GM12878 (cell line): ENCODE measurements around the gene CSN1S1. TPM values are rescaled to one million over a fixed set of nuclear protein-coding genes. Genes with fewer than 3 reads are reported as not detected.

Source experiments
- ATAC-seq: fragments of 200-7000 bp; cut with Tn5 transposase; 3 replicates; pipeline ENCODE4 v1.9.1; 2020; ENCODE audit warnings: mild to moderate bottlenecking, moderate library complexity
- BruUV-seq: library from RNA; stranded (reverse); fragments of 400-500 nt; replicated peaks from 2 replicates; lab custom pipeline; 2021; lab: Mats Ljungman, UMichigan
- CTCF ChIA-PET: fragments of 300-600 bp; sonication (Branson Sonifier 250); formaldehyde crosslinking; extraction: SDS; loops from one replicate; lab custom pipeline; 2021; ENCODE audit warnings: inconsistent platforms; lab: Yijun Ruan, JAX
- POLR2A ChIA-PET: fragments of 350-600 bp; formaldehyde crosslinking; extraction: SDS; loops from one replicate; lab custom pipeline; 2021; ENCODE audit warnings: inconsistent platforms; lab: Charles Lee
- RAD21 ChIA-PET: fragments of 300-600 bp; sonication (Branson Sonifier 250); formaldehyde crosslinking; loops from one replicate; lab custom pipeline; 2023; ENCODE audit warnings: antibody characterized with exemption; ENCODE audit not compliant: unreplicated experiment; lab: Charles Lee
- SMC1A ChIA-PET: fragments of 300-600 bp; sonication (Branson Sonifier 250); formaldehyde crosslinking; loops from one replicate; lab custom pipeline; 2023; ENCODE audit not compliant: unreplicated experiment, uncharacterized antibody; lab: Charles Lee
- DNase-seq: peaks from one replicate; pipeline ENCODE4 v3.0.0-alpha.2; 2011; ENCODE audit warnings: low read depth, low spot score
- FAIRE-seq: peaks from 3 replicates; lab custom pipeline; 2011; peaks lifted over from hg19 to GRCh38; lab: Jason Lieb, UNC
- H2AFZ ChIP-seq: 2 replicates; pipeline ENCODE4 v1.6.0; 2011; ENCODE audit warnings: low read depth, low read length, control low read depth; ENCODE audit not compliant: control insufficient read depth
- H3K27ac ChIP-seq: 2 replicates; pipeline ENCODE4 v1.5.1; 2011; ENCODE audit warnings: control low read depth; ENCODE audit not compliant: control insufficient read depth, insufficient read depth
- H3K27me3 ChIP-seq, 2 experiments: replicated peaks in 1 of 2; 2 replicates each; pipeline versions ENCODE4 v1.6.0 to v1.6.1; 2011; ENCODE audit warnings: low read length in 1 of 2; ENCODE audit not compliant: control insufficient read depth in 2 of 2, insufficient read depth in 2 of 2
- H3K36me3 ChIP-seq, 2 experiments: 2 replicates each; pipeline ENCODE4 v1.5.1; 2011; ENCODE audit warnings: low read length in 1 of 2; ENCODE audit not compliant: control insufficient read depth in 2 of 2, insufficient read depth in 2 of 2
- H3K4me1 ChIP-seq: 2 replicates; pipeline ENCODE4 v1.6.1; 2011; ENCODE audit warnings: mild to moderate bottlenecking, low read length, moderate library complexity, mixed read lengths; ENCODE audit not compliant: control insufficient read depth, insufficient read depth
- H3K4me2 ChIP-seq: 2 replicates; pipeline ENCODE4 v1.6.0; 2011; ENCODE audit warnings: control low read depth; ENCODE audit not compliant: control insufficient read depth, insufficient read depth
- H3K4me3 ChIP-seq: fragments of 200-600 bp; sonication (generic); 2 replicates; pipeline ENCODE4 v1.5.1; 2016
- H3K79me2 ChIP-seq: 2 replicates; pipeline ENCODE4 v1.6.0; 2011; ENCODE audit warnings: low read length; ENCODE audit not compliant: control insufficient read depth, insufficient read depth
- H3K9ac ChIP-seq: 2 replicates; pipeline ENCODE4 v1.8.0; 2011; ENCODE audit warnings: low read length, control low read depth, mixed read lengths; ENCODE audit not compliant: control insufficient read depth, insufficient read depth
- H3K9me3 ChIP-seq: replicated peaks from 3 replicates; pipeline ENCODE4 v1.5.1; 2011; ENCODE audit warnings: mild to moderate bottlenecking, low read length; ENCODE audit not compliant: control insufficient read depth, insufficient read depth
- H4K20me1 ChIP-seq: 2 replicates; pipeline ENCODE4 v1.6.0; 2011; ENCODE audit not compliant: control insufficient read depth, insufficient read depth
- DPF2 ChIP-seq: fragments of 450-650 bp; IDR thresholded peaks from 2 replicates; pipeline ENCODE4 v1.6.1; 2017; ENCODE audit warnings: mild to moderate bottlenecking
- MEF2A ChIP-seq: IDR thresholded peaks from 2 replicates; pipeline ENCODE4 v1.6.1; 2011; ENCODE audit warnings: low read depth, mild to moderate bottlenecking, low read length, moderate library complexity; ENCODE audit not compliant: insufficient read depth
- POLR2AphosphoS2 ChIP-seq: IDR thresholded peaks from 2 replicates; pipeline ENCODE4 v1.6.1; 2011; ENCODE audit warnings: low read depth, mild to moderate bottlenecking, low read length, improper control_type of control experiment, moderate library complexity
- ZNF207 ChIP-seq: fragments of 450-650 bp; IDR thresholded peaks from 2 replicates; pipeline ENCODE4 v1.6.1; 2014; ENCODE audit warnings: antibody characterized with exemption, mild to moderate bottlenecking, borderline replicate concordance
- WGBS: methylation state at CpG from one replicate; pipeline ENCODE4 v1.1.6; 2016; ENCODE audit warnings: low lambda C conversion rate; ENCODE audit not compliant: insufficient replicate concordance, insufficient coverage; ENCODE audit errors: missing lambda C conversion rate; 5-methylcytosine and 5-hydroxymethylcytosine counted together
- in situ Hi-C: fragments of 300-500 bp; cut with MboI; formaldehyde crosslinking; loops from 9 replicates; pipeline ENCODE4 v1.14.3; 2018; ENCODE audit warnings: mixed read lengths
- intact Hi-C: fragments of 100-400 bp; cut with micrococcal nuclease; formaldehyde crosslinking; loops from one replicate; pipeline ENCODE4 v1.14.2; 2022; ENCODE audit not compliant: unreplicated experiment
- polyA plus RNA-seq, 11 experiments: library from polyadenylated mRNA; depleted of rRNA in 4 of 11; unstranded in 6 of 11; stranded (reverse) in 5 of 11; fragments of >200 nt; fragmentation: Nextera tagmentation in 4 of 11; fragmentation: Illumina TruSeq in 1 of 11; extraction: Ambion mirVana in 4 of 11; extraction: Trizol in 1 of 11; gene quantifications; 1 replicate in 1 of 11; 2 replicates in 10 of 11; pipeline versions ENCODE4 v1.2.1 to v1.2.3, GENCODE V29; 2011 to 2016; ENCODE audit warnings: inconsistent platforms in 2 of 11, missing spikeins in 2 of 11, low read depth in 1 of 11
- total RNA-seq, 4 experiments: library from RNA; depleted of rRNA in 3 of 4; stranded (reverse); fragments of >200 nt in 3 of 4; fragmentation: Illumina TruSeq in 1 of 4; extraction: Trizol in 1 of 4; gene quantifications; 2 replicates each; pipeline versions ENCODE4 v1.2.1 to v1.2.3, GENCODE V29; 2013 to 2021
- TF ChIP-seq, protein P1 (sequence below): fragments of 450-650 bp; IDR thresholded peaks from 2 replicates; pipeline ENCODE4 v1.6.1; 2016; ENCODE audit warnings: mild to moderate bottlenecking
- TF ChIP-seq, protein P2 (sequence below): IDR thresholded peaks from 2 replicates; pipeline ENCODE4 v1.6.1; 2012; ENCODE audit warnings: low read depth, low read length, improper control_type of control experiment
- TF ChIP-seq, protein P3 (sequence below): fragments of 150-350 bp; IDR thresholded peaks from 2 replicates; pipeline ENCODE4 v1.6.1; 2014; ENCODE audit warnings: mild to moderate bottlenecking, low read depth, low read length
- TF ChIP-seq, protein P4 (sequence below): IDR thresholded peaks from 2 replicates; pipeline ENCODE4 v1.6.1; 2011; ENCODE audit warnings: low read depth, low read length, improper control_type of control experiment, borderline replicate concordance
- TF ChIP-seq, protein P5 (sequence below): IDR thresholded peaks from 2 replicates; pipeline ENCODE4 v1.6.1; 2012; ENCODE audit warnings: improper control_type of control experiment, low read depth, low read length; ENCODE audit not compliant: insufficient replicate concordance

CSN1S1 gene
- total and polyA plus RNA-seq, 10 of the 15 experiments (the other 5 are each of a cell fraction or from before 2014, with no cell fraction given): not detected

DNA sequence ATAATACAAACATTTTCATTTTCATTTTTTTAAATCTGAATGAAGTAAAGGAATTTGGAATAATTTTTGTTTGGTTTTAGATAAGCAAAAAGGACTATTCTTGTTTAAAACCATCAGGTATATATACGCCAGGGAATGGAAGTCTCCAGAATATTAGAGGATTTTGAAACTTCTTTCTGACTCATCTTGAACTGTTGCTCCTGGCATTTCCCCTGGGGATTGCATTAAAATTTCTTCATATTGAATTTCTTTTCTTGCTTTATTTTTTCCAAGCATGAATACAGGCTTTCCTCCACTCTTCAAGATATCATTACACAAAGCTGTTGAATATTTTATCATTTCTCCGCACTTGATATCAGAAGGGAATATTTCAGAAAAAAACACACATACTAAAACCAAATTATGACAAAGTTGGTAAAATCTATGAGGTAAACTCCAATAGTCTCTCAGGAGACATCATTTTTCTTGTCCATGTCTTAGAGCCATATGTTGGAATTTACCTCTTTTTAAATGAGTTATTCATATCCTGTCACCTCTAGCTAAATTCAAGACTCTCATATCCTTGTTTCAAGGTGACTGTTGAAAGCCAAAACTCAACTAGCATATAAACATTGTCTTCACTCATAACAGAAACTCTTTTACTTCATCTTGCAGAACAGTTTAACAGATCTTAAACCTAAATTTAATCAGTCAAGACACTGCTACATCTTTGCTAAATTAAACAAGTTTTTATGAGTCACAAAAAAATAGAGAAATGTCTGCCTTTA, 20.7 kb upstream of the CSN1S1 start:
- H3K4me2 ChIP-seq: 0 out of 2 replicates have a peak overlapping the region, but pooled peaks have one; percentile 12
- BruUV-seq: no TSS peak
- H3K9me3 ChIP-seq: no peaks in the 10 kb centered on the region
- ChIA-PET SMC1A (interaction anchor here (0.6 kb wide), 1 partner anchor 37 kb away, joined by 3 read pairs; no protein-coding TSS in a partner anchor), POLR2A (no interaction called here), RAD21 (no interaction called here), CTCF (no interaction called here)
- H4K20me1 ChIP-seq: no peaks in the 10 kb centered on the region
- no peak overlapping the region for H3K4me3 ChIP-seq
- WGBS: 18% methylated on average over 2 of the region's 2 CpGs
- peaks cover 7% of the 10 kb centered on the region; the same call in 1 of the 2 replicates for H3K4me1 ChIP-seq
- peak; percentile 17 for DNase-seq
- in situ Hi-C loops: no loop called here
- no peak overlapping the region for H3K9ac ChIP-seq
- H3K27ac ChIP-seq: no peak overlapping the region
- intact Hi-C loops: no loop called here
- H2AFZ ChIP-seq: no peak overlapping the region
- H3K36me3 ChIP-seq: no peaks in the 10 kb centered on the region
- no peaks in the 10 kb centered on the region for H3K79me2 ChIP-seq
- peak; percentile 93 for ATAC-seq
- peak; percentile 23 for FAIRE-seq
- no peaks in the 10 kb centered on the region; a peak in 1 of 4 replicates for H3K27me3 ChIP-seq
- TF ChIP-seq ZNF207: no peak
- TF ChIP-seq POLR2AphosphoS2: no peak
- TF ChIP-seq, protein P1, sequence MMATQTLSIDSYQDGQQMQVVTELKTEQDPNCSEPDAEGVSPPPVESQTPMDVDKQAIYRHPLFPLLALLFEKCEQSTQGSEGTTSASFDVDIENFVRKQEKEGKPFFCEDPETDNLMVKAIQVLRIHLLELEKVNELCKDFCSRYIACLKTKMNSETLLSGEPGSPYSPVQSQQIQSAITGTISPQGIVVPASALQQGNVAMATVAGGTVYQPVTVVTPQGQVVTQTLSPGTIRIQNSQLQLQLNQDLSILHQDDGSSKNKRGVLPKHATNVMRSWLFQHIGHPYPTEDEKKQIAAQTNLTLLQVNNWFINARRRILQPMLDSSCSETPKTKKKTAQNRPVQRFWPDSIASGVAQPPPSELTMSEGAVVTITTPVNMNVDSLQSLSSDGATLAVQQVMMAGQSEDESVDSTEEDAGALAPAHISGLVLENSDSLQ: no peak
- TF ChIP-seq, protein P2, sequence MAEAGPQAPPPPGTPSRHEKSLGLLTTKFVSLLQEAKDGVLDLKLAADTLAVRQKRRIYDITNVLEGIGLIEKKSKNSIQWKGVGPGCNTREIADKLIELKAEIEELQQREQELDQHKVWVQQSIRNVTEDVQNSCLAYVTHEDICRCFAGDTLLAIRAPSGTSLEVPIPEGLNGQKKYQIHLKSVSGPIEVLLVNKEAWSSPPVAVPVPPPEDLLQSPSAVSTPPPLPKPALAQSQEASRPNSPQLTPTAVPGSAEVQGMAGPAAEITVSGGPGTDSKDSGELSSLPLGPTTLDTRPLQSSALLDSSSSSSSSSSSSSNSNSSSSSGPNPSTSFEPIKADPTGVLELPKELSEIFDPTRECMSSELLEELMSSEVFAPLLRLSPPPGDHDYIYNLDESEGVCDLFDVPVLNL: no peak
- TF ChIP-seq MEF2A: 0 out of 2 replicates have a peak, but pooled peaks have one; percentile 20
- TF ChIP-seq, protein P3, sequence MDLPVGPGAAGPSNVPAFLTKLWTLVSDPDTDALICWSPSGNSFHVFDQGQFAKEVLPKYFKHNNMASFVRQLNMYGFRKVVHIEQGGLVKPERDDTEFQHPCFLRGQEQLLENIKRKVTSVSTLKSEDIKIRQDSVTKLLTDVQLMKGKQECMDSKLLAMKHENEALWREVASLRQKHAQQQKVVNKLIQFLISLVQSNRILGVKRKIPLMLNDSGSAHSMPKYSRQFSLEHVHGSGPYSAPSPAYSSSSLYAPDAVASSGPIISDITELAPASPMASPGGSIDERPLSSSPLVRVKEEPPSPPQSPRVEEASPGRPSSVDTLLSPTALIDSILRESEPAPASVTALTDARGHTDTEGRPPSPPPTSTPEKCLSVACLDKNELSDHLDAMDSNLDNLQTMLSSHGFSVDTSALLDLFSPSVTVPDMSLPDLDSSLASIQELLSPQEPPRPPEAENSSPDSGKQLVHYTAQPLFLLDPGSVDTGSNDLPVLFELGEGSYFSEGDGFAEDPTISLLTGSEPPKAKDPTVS: no peak
- TF ChIP-seq, protein P4, sequence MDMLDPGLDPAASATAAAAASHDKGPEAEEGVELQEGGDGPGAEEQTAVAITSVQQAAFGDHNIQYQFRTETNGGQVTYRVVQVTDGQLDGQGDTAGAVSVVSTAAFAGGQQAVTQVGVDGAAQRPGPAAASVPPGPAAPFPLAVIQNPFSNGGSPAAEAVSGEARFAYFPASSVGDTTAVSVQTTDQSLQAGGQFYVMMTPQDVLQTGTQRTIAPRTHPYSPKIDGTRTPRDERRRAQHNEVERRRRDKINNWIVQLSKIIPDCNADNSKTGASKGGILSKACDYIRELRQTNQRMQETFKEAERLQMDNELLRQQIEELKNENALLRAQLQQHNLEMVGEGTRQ: no peak
- TF ChIP-seq, protein P5, sequence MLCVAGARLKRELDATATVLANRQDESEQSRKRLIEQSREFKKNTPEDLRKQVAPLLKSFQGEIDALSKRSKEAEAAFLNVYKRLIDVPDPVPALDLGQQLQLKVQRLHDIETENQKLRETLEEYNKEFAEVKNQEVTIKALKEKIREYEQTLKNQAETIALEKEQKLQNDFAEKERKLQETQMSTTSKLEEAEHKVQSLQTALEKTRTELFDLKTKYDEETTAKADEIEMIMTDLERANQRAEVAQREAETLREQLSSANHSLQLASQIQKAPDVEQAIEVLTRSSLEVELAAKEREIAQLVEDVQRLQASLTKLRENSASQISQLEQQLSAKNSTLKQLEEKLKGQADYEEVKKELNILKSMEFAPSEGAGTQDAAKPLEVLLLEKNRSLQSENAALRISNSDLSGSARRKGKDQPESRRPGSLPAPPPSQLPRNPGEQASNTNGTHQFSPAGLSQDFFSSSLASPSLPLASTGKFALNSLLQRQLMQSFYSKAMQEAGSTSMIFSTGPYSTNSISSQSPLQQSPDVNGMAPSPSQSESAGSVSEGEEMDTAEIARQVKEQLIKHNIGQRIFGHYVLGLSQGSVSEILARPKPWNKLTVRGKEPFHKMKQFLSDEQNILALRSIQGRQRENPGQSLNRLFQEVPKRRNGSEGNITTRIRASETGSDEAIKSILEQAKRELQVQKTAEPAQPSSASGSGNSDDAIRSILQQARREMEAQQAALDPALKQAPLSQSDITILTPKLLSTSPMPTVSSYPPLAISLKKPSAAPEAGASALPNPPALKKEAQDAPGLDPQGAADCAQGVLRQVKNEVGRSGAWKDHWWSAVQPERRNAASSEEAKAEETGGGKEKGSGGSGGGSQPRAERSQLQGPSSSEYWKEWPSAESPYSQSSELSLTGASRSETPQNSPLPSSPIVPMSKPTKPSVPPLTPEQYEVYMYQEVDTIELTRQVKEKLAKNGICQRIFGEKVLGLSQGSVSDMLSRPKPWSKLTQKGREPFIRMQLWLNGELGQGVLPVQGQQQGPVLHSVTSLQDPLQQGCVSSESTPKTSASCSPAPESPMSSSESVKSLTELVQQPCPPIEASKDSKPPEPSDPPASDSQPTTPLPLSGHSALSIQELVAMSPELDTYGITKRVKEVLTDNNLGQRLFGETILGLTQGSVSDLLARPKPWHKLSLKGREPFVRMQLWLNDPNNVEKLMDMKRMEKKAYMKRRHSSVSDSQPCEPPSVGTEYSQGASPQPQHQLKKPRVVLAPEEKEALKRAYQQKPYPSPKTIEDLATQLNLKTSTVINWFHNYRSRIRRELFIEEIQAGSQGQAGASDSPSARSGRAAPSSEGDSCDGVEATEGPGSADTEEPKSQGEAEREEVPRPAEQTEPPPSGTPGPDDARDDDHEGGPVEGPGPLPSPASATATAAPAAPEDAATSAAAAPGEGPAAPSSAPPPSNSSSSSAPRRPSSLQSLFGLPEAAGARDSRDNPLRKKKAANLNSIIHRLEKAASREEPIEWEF: no peak
- TF ChIP-seq DPF2: 0 out of 2 replicates have a peak, but pooled peaks have one; percentile 57
